K562 (cell line): ENCODE results near the gene RNF32. TPM values are rescaled to one million over a fixed set of nuclear protein-coding genes. Genes with fewer than 3 reads are reported as not detected.

Experiments
- CSDE1 ChIP-seq, 2 experiments: fragments of 450-650 bp; IDR thresholded peaks; 2 replicates each; pipeline ENCODE4 v1.6.1; 2016; ENCODE audit warnings: mild to moderate bottlenecking in 1 of 2
- EP400 ChIP-seq: fragments of 450-650 bp; IDR thresholded peaks from 2 replicates; pipeline ENCODE4 v1.6.1; 2017; ENCODE audit warnings: antibody characterized with exemption, mild to moderate bottlenecking, moderate library complexity
- FOXA3 ChIP-seq, 2 experiments: fragments of 450-650 bp in 1 of 2; sonication (generic) in 1 of 2; formaldehyde crosslinking; IDR thresholded peaks in 1 of 2; conservative IDR thresholded peaks in 1 of 2; 2 replicates each; pipeline versions ENCODE4 v1.4.0 to v1.8.0; 2020 to 2022; ENCODE audit warnings: mild to moderate bottlenecking in 2 of 2, missing genetic modification reagents in 1 of 2
- HCFC1 ChIP-seq: IDR thresholded peaks from 2 replicates; pipeline ENCODE4 v1.6.1; 2012; ENCODE audit warnings: low read depth, low read length, improper control_type of control experiment
- HSF4 ChIP-seq: fragments of 250-450 bp; sonication (Bioruptor Pico); IDR thresholded peaks from 2 replicates; pipeline ENCODE4 v2.1.2; 2022; ENCODE audit warnings: mild to moderate bottlenecking, moderate library complexity, borderline replicate concordance
- JUNB ChIP-seq: fragments of 450-650 bp; formaldehyde crosslinking; conservative IDR thresholded peaks from 2 replicates; pipeline ENCODE4 v1.4.0; 2020; ENCODE audit warnings: mild to moderate bottlenecking
- MTA3 ChIP-seq: fragments of 450-650 bp; formaldehyde crosslinking; IDR thresholded peaks from 2 replicates; pipeline ENCODE4 v1.6.1; 2017; ENCODE audit warnings: mild to moderate bottlenecking, borderline replicate concordance
- POLR2A ChIP-seq: fragments of 450-650 bp; conservative IDR thresholded peaks from 2 replicates; pipeline ENCODE4 v1.6.1; 2016
- RCOR1 ChIP-seq, 2 experiments: IDR thresholded peaks; 2 replicates each; pipeline ENCODE4 v1.6.1; 2012; ENCODE audit warnings: low read depth in 2 of 2, low read length in 2 of 2, borderline replicate concordance in 1 of 2, improper control_type of control experiment in 1 of 2
- TRIM24 ChIP-seq, 2 experiments: fragments of 450-650 bp; IDR thresholded peaks; 2 replicates each; pipeline ENCODE4 v1.6.1; 2016
- ZNF143 ChIP-seq: sonication (generic); formaldehyde crosslinking; IDR thresholded peaks from 2 replicates; pipeline ENCODE4 v1.9.0; 2022; ENCODE audit warnings: mild to moderate bottlenecking, missing genetic modification reagents
- ZNF384 ChIP-seq: IDR thresholded peaks from 2 replicates; pipeline ENCODE4 v1.6.1; 2012; ENCODE audit warnings: low read depth, low read length, improper control_type of control experiment
- ZNF77 ChIP-seq: fragments of 250-450 bp; sonication (Bioruptor Pico); IDR thresholded peaks from 2 replicates; pipeline ENCODE4 v1.5.0; 2020
- polyA plus RNA-seq, 8 experiments: library from polyadenylated mRNA; depleted of rRNA in 4 of 8; stranded (reverse) in 5 of 8; unstranded in 3 of 8; fragments of >200 nt; fragmentation: Nextera tagmentation in 2 of 8; fragmentation: Illumina TruSeq in 1 of 8; extraction: Ambion mirVana in 2 of 8; extraction: Trizol in 1 of 8; gene quantifications; 2 replicates each; pipeline versions ENCODE4 v1.2.1 to v1.2.3, GENCODE V29; 2011 to 2014; ENCODE audit warnings: inconsistent platforms in 1 of 8, missing spikeins in 1 of 8
- total RNA-seq, 7 experiments: library from RNA; depleted of rRNA in 6 of 7; stranded (reverse); fragments of >200 nt in 6 of 7; fragmentation: Illumina TruSeq in 2 of 7; extraction: Trizol in 2 of 7; gene quantifications; 2 replicates each; pipeline versions ENCODE4 v1.2.1 to v1.2.3, GENCODE V29; 2011 to 2021; ENCODE audit warnings: low replicate concordance in 1 of 7
- TF ChIP-seq, protein P1 (sequence below), 3 experiments: fragments of 200-800 bp in 1 of 3; fragments of 250-450 bp in 1 of 3; fragments of 450-650 bp in 1 of 3; sonication (Bioruptor Pico) in 1 of 3; sonication (Bioruptor generic) in 1 of 3; formaldehyde crosslinking in 1 of 3; IDR thresholded peaks; 2 replicates each; pipeline versions ENCODE4 v1.6.1 to v1.8.0; 2016 to 2022; ENCODE audit warnings: mild to moderate bottlenecking in 2 of 3, missing genetic modification characterization in 2 of 3, missing compliant biosample characterization in 1 of 3, moderate library complexity in 1 of 3
- TF ChIP-seq, protein P2 (sequence below): fragments of 450-650 bp; IDR thresholded peaks from 2 replicates; pipeline ENCODE4 v1.6.1; 2017; ENCODE audit warnings: mild to moderate bottlenecking, moderate library complexity
- TF ChIP-seq, protein P3 (sequence below): fragments of 450-650 bp; formaldehyde crosslinking; IDR thresholded peaks from 2 replicates; pipeline ENCODE4 v1.4.0; 2022; ENCODE audit warnings: mild to moderate bottlenecking, moderate library complexity
- TF ChIP-seq, protein P4 (sequence below): conservative IDR thresholded peaks from 2 replicates; pipeline ENCODE4 v1.6.1; 2011; ENCODE audit warnings: low read depth, mild to moderate bottlenecking, low read length; ENCODE audit not compliant: control insufficient read depth
- TF ChIP-seq, protein P5 (sequence below): fragments of 250-450 bp; sonication (Bioruptor Pico); IDR thresholded peaks from 2 replicates; pipeline ENCODE4 v1.6.1; 2021; ENCODE audit warnings: mild to moderate bottlenecking

The RNF32 gene
- total and polyA plus RNA-seq, 9 of the 15 experiments (the other 6 are each of a cell fraction or from before 2014, with no cell fraction given): 2.6 to 7.0 (median 4.6) TPM

DNA sequence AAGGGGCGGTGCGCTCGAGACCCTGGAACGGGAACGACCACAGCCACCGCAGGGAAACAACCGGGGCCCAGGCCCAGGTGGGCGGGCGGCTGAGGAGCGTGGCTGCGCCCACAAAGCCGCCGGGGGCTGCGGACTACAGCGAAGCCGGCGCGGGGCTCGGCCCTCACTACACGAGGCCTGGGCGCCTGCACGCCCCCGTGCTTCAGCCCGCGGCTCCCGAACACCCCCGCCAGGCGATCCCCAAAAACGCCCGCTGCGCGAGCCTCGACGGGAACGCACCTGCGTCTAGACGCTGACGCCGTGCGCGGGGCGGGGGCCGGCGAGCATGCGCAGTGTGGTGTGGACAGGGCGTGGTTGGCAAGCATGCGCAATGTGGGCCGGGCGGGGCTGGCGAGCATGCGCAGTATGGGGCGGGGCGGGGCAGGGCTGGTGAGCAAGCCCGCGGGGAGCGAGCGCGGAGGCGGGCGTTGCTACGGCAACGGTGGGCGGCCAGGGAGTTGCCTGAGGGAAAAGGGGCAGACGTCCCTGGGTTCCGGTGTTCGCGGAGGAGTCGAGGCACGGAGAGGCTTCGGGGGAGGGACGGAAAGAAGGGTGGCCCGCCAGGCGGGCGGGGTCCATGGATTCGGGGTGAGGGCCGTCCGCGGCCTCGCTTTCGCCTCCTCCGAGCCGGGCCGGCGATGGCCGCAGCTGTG is at the start of gene RNF32 (continued):
- peak; percentile 63; the same call in 1 of the 2 replicates for TF ChIP-seq ZNF143 (CRISPR knock-in tag)
- TF ChIP-seq, protein P1, sequence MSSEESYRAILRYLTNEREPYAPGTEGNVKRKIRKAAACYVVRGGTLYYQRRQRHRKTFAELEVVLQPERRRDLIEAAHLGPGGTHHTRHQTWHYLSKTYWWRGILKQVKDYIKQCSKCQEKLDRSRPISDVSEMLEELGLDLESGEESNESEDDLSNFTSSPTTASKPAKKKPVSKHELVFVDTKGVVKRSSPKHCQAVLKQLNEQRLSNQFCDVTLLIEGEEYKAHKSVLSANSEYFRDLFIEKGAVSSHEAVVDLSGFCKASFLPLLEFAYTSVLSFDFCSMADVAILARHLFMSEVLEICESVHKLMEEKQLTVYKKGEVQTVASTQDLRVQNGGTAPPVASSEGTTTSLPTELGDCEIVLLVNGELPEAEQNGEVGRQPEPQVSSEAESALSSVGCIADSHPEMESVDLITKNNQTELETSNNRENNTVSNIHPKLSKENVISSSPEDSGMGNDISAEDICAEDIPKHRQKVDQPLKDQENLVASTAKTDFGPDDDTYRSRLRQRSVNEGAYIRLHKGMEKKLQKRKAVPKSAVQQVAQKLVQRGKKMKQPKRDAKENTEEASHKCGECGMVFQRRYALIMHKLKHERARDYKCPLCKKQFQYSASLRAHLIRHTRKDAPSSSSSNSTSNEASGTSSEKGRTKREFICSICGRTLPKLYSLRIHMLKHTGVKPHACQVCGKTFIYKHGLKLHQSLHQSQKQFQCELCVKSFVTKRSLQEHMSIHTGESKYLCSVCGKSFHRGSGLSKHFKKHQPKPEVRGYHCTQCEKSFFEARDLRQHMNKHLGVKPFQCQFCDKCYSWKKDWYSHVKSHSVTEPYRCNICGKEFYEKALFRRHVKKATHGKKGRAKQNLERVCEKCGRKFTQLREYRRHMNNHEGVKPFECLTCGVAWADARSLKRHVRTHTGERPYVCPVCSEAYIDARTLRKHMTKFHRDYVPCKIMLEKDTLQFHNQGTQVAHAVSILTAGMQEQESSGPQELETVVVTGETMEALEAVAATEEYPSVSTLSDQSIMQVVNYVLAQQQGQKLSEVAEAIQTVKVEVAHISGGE (CRISPR knock-in tag; IDR thresholded peaks at IDR 0.05): peak in 1 of 3 experiments; percentile 95; a peak in 2 of 6 replicates
- no peak for TF ChIP-seq ZNF384
- TF ChIP-seq MTA3: peak; percentile 9
- peak; percentile 90 for TF ChIP-seq POLR2A
- TF ChIP-seq EP400: peak; percentile 38; the same call in 1 of the 2 replicates
- no peak for TF ChIP-seq JUNB (CRISPR knock-in tag)
- peak; percentile 69; the same call in 1 of the 2 replicates for TF ChIP-seq HSF4 (CRISPR knock-in tag)
- TF ChIP-seq, protein P2, sequence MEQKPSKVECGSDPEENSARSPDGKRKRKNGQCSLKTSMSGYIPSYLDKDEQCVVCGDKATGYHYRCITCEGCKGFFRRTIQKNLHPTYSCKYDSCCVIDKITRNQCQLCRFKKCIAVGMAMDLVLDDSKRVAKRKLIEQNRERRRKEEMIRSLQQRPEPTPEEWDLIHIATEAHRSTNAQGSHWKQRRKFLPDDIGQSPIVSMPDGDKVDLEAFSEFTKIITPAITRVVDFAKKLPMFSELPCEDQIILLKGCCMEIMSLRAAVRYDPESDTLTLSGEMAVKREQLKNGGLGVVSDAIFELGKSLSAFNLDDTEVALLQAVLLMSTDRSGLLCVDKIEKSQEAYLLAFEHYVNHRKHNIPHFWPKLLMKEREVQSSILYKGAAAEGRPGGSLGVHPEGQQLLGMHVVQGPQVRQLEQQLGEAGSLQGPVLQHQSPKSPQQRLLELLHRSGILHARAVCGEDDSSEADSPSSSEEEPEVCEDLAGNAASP: no peak
- TF ChIP-seq, protein P3, sequence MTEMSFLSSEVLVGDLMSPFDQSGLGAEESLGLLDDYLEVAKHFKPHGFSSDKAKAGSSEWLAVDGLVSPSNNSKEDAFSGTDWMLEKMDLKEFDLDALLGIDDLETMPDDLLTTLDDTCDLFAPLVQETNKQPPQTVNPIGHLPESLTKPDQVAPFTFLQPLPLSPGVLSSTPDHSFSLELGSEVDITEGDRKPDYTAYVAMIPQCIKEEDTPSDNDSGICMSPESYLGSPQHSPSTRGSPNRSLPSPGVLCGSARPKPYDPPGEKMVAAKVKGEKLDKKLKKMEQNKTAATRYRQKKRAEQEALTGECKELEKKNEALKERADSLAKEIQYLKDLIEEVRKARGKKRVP: peak; percentile 28; the same call in 1 of the 2 replicates
- TF ChIP-seq FOXA3 (CRISPR knock-in tag; conservative IDR thresholded peaks at IDR 0.05 in 1 of 2, IDR thresholded peaks at IDR 0.05 in 1 of 2): peak in 1 of 2 experiments; percentile 93; a peak in 2 of 4 replicates
- TF ChIP-seq TRIM24 (IDR thresholded peaks at IDR 0.05): no peak; a peak in 1 of 4 replicates
- 0 out of 2 replicates have a peak, but pooled peaks have one; percentile 67 for TF ChIP-seq ZNF77 (CRISPR knock-in tag)
- TF ChIP-seq RCOR1 (IDR thresholded peaks at IDR 0.05; ENCODE audit: borderline replicate concordance in 1 of 2, low read depth in 2 of 2, low read length in 2 of 2): peak in 1 of 2 experiments; percentile 19; a peak in 1 of 4 replicates
- TF ChIP-seq HCFC1: peak; percentile 37
- TF ChIP-seq CSDE1 (IDR thresholded peaks at IDR 0.05): peak in 1 of 2 experiments; percentile 95; a peak in 2 of 4 replicates
- TF ChIP-seq, protein P4, sequence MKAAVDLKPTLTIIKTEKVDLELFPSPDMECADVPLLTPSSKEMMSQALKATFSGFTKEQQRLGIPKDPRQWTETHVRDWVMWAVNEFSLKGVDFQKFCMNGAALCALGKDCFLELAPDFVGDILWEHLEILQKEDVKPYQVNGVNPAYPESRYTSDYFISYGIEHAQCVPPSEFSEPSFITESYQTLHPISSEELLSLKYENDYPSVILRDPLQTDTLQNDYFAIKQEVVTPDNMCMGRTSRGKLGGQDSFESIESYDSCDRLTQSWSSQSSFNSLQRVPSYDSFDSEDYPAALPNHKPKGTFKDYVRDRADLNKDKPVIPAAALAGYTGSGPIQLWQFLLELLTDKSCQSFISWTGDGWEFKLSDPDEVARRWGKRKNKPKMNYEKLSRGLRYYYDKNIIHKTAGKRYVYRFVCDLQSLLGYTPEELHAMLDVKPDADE: peak; percentile 44; the same call in 1 of the 2 replicates
- TF ChIP-seq, protein P5, sequence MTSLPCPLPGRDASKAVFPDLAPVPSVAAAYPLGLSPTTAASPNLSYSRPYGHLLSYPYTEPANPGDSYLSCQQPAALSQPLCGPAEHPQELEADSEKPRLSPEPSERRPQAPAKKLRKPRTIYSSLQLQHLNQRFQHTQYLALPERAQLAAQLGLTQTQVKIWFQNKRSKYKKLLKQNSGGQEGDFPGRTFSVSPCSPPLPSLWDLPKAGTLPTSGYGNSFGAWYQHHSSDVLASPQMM (CRISPR knock-in tag): no peak
